Measurements from ENCODE around the gene STK24. TPM values are rescaled to one million over a fixed set of nuclear protein-coding genes. Genes with fewer than 3 reads are reported as not detected.

Gene STK24
- polyA plus RNA-seq, 3 donors, result 14.2 to 59.8 (median 28.9) TPM

- intact Hi-C loops (cut with micrococcal nuclease), result no loop called here
- H3K4me3 ChIP-seq (replicated peaks in 1 of 3; ENCODE audit: low read depth in 2 of 3, low read length in 3 of 3), result peak overlapping the region in 1 of 3 experiments; percentile 44
- Mint-ChIP-seq H3K27ac (peak overlapping the region; percentile 94 to 99 (median 98)), H3K36me3 (peaks cover 47 to 50% of the 10 kb centered on the region in 2 donors), H3K9me3 (peaks cover 0 to 2% (median 0%) of the 10 kb centered on the region in 7 donors), H3K4me3 (peak overlapping the region; percentile 35 to 61), H3K4me1 (peaks cover 46% of the 10 kb centered on the region), H3K27me3 (ENCODE audit: low read depth in 3 of 3) (peaks cover 0 to 2% (median 0%) of the 10 kb centered on the region in 3 donors)
- peak overlapping the region; percentile 52 for H3K4me2 ChIP-seq (replicated peaks; ENCODE audit: extremely low read depth, low read length, poor library complexity, severe bottlenecking)
- no peak for TF ChIP-seq CTCF (IDR thresholded peaks at IDR 0.05)
- DNase-seq, result peak in 1 of 3 donors; percentile 17
- peaks cover 88% of the 10 kb centered on the region for H3K79me2 ChIP-seq (ENCODE audit: insufficient read depth, low read length)
- peak overlapping the region; percentile 89 to 97 for H3K27ac ChIP-seq (ENCODE audit: low read depth in 1 of 2, low read length in 2 of 2)
- H2AFZ ChIP-seq (ENCODE audit: insufficient read depth, low read depth, low read length, poor library complexity, severe bottlenecking), result no peak overlapping the region
- H3K27me3 ChIP-seq (ENCODE audit: control insufficient read depth in 2 of 2, insufficient read depth in 2 of 2, low read length in 2 of 2), result no peaks in the 10 kb centered on the region
- H3K36me3 ChIP-seq (replicated peaks in 1 of 2; ENCODE audit: control insufficient read depth in 1 of 2, insufficient read depth in 2 of 2, low read length in 2 of 2), result peaks cover 0 to 27% of the 10 kb centered on the region in 2 donors
- peaks cover 5% of the 10 kb centered on the region for H4K20me1 ChIP-seq (ENCODE audit: insufficient read depth, low read length)
- H3K9ac ChIP-seq (ENCODE audit: insufficient read depth, low read length, poor library complexity, severe bottlenecking), result peak overlapping the region; percentile 70
- no peaks in the 10 kb centered on the region for H3K9me3 ChIP-seq (replicated peaks in 1 of 2; ENCODE audit: control insufficient read depth in 1 of 2, insufficient read depth in 1 of 2, low read length in 2 of 2)
- 70% methylated on average over 7 of the region's 7 CpGs for WGBS (ENCODE audit: insufficient coverage)
- H3K4me1 ChIP-seq (ENCODE audit: control insufficient read depth in 1 of 2, insufficient read depth in 2 of 2, low read length in 2 of 2), result peaks cover 37 to 39% of the 10 kb centered on the region in 2 donors
These were observed 66.8 kb downstream of the STK24 start for GRCh38 chr13:98510156-98510509.

GRCh38 chr13:98509271-98510155, 67.4 kb downstream of the STK24 start:
- Mint-ChIP-seq H3K4me3 (peak overlapping the region; percentile 35 to 61), H3K9me3 (peaks cover 0 to 2% (median 0%) of the 10 kb centered on the region in 7 donors), H3K27me3 (ENCODE audit: low read depth in 3 of 3) (peaks cover 0 to 3% (median 2%) of the 10 kb centered on the region in 3 donors), H3K27ac (peak overlapping the region; percentile 94 to 99 (median 98)), H3K4me1 (peaks cover 50% of the 10 kb centered on the region), H3K36me3 (peaks cover 46 to 48% of the 10 kb centered on the region in 2 donors)
- intact Hi-C loops (cut with micrococcal nuclease), result loop anchor here in 1 of 2 donors (5.0 kb wide), 1 partner anchor 63 kb away; no protein-coding TSS in a partner anchor
- peak overlapping the region; percentile 70 for H3K9ac ChIP-seq (ENCODE audit: insufficient read depth, low read length, poor library complexity, severe bottlenecking)
- peak overlapping the region; percentile 52 for H3K4me2 ChIP-seq (replicated peaks; ENCODE audit: extremely low read depth, low read length, poor library complexity, severe bottlenecking)
- peaks cover 37 to 39% of the 10 kb centered on the region in 2 donors for H3K4me1 ChIP-seq (ENCODE audit: control insufficient read depth in 1 of 2, insufficient read depth in 2 of 2, low read length in 2 of 2)
- peak overlapping the region in 1 of 3 experiments; percentile 44 for H3K4me3 ChIP-seq (replicated peaks in 1 of 3; ENCODE audit: low read depth in 2 of 3, low read length in 3 of 3)
- peaks cover 88% of the 10 kb centered on the region for H3K79me2 ChIP-seq (ENCODE audit: insufficient read depth, low read length)
- H3K27me3 ChIP-seq (ENCODE audit: control insufficient read depth in 2 of 2, insufficient read depth in 2 of 2, low read length in 2 of 2), result no peaks in the 10 kb centered on the region
- H2AFZ ChIP-seq (ENCODE audit: insufficient read depth, low read depth, low read length, poor library complexity, severe bottlenecking), result no peak overlapping the region
- peak overlapping the region; percentile 89 to 97 for H3K27ac ChIP-seq (ENCODE audit: low read depth in 1 of 2, low read length in 2 of 2)
- H4K20me1 ChIP-seq (ENCODE audit: insufficient read depth, low read length), result peaks cover 9% of the 10 kb centered on the region
- no peaks in the 10 kb centered on the region for H3K9me3 ChIP-seq (replicated peaks in 1 of 2; ENCODE audit: control insufficient read depth in 1 of 2, insufficient read depth in 1 of 2, low read length in 2 of 2)
- DNase-seq, result peak; percentile 94 to 97 (median 95)
- H3K36me3 ChIP-seq (replicated peaks in 1 of 2; ENCODE audit: control insufficient read depth in 1 of 2, insufficient read depth in 2 of 2, low read length in 2 of 2), result peaks cover 0 to 30% of the 10 kb centered on the region in 2 donors
- 17% methylated on average over 7 of the region's 10 CpGs for WGBS (ENCODE audit: insufficient coverage)
- TF ChIP-seq CTCF (IDR thresholded peaks at IDR 0.05), result no peak
